A549 (cell line): ENCODE measurements around the gene CCDC116.

ENCODE experiments used
- CEBPB ChIP-seq, 2 experiments: fragments of >200 bp in 1 of 2; sonication (Bioruptor Twin) in 1 of 2; formaldehyde crosslinking in 1 of 2; IDR thresholded peaks; 2 replicates each; pipeline ENCODE4 v1.6.1; 2012 to 2016
- EP300 ChIP-seq, 2 experiments: fragments of >200 bp; sonication (Bioruptor Twin); formaldehyde crosslinking; IDR thresholded peaks; 2 replicates in 1 of 2; 3 replicates in 1 of 2; pipeline ENCODE4 v1.6.1; 2016 to 2017
- PHF8 ChIP-seq: fragments of 200-600 bp; sonication (generic); IDR thresholded peaks from 2 replicates; pipeline ENCODE4 v1.6.1; 2016; ENCODE audit warnings: low read depth, mild to moderate bottlenecking, antibody characterized with exemption, moderate library complexity, borderline replicate concordance
- POLR2A ChIP-seq: IDR thresholded peaks from 2 replicates; pipeline ENCODE4 v1.6.1; 2012; ENCODE audit warnings: mild to moderate bottlenecking, low read length
- SMC3 ChIP-seq: fragments of >200 bp; sonication (Bioruptor Twin); formaldehyde crosslinking; IDR thresholded peaks from 3 replicates; pipeline ENCODE4 v1.6.1; 2018; ENCODE audit warnings: inconsistent platforms
- TF ChIP-seq, protein P1 (sequence below): fragments of 450-650 bp; IDR thresholded peaks from 2 replicates; pipeline ENCODE4 v1.6.1; 2014; ENCODE audit warnings: antibody characterized with exemption
- TF ChIP-seq, protein P2 (sequence below): fragments of >200 bp; sonication (Bioruptor Twin); formaldehyde crosslinking; IDR thresholded peaks from 3 replicates; pipeline ENCODE4 v1.5.1; 2016
- TF ChIP-seq, protein P3 (sequence below): fragments of 200-600 bp; sonication (generic); IDR thresholded peaks from 2 replicates; pipeline ENCODE4 v1.6.1; 2016; ENCODE audit warnings: antibody characterized with exemption, mild to moderate bottlenecking, moderate library complexity

DNA sequence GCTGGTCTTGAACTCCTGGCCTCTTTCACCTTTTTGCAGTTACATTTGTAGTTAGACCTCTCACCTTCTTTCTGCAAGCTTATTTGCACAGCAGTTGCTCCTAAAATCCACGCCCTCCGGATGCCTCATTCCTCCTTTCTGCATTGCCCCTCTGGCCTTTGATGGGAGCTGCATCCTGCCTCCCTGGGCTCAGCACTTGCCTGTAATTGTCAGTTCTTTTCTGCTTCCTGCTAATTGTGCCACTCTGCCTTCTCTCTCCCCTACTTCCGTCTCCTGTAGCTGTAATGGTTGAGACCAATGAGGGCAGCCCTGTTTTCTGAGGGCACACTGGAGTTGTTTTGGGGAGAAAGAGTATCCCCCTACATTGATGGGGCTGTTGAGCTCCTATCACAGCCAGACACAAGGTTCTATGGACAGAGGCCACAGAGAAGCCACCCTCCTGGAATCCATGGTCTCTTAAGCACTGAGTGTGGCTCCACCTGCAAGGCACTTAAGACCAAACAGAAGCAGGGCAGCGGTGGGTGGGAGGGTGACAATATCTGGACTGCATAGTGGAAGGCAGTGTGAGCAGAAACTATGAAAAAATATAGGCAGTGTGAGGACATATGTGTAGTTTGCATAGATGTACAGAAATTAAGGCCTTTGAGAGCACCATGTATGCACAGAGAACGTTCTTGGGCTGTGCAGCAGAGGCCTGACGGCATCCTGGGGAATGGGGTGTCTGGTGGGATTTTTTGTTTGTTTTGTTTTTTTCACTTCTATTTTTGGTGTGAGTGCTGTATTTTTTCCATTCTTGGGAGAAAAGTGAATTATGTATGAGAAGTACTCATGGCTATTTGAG, 33.3 kb upstream of the CCDC116 start:
- TF ChIP-seq, protein P1, sequence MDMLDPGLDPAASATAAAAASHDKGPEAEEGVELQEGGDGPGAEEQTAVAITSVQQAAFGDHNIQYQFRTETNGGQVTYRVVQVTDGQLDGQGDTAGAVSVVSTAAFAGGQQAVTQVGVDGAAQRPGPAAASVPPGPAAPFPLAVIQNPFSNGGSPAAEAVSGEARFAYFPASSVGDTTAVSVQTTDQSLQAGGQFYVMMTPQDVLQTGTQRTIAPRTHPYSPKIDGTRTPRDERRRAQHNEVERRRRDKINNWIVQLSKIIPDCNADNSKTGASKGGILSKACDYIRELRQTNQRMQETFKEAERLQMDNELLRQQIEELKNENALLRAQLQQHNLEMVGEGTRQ = no peak
- TF ChIP-seq POLR2A (no peak), EP300 (IDR thresholded peaks at IDR 0.05) (no peak), PHF8 (no peak), CEBPB (IDR thresholded peaks at IDR 0.05) (no peak), SMC3 (no peak)
- TF ChIP-seq, protein P2, sequence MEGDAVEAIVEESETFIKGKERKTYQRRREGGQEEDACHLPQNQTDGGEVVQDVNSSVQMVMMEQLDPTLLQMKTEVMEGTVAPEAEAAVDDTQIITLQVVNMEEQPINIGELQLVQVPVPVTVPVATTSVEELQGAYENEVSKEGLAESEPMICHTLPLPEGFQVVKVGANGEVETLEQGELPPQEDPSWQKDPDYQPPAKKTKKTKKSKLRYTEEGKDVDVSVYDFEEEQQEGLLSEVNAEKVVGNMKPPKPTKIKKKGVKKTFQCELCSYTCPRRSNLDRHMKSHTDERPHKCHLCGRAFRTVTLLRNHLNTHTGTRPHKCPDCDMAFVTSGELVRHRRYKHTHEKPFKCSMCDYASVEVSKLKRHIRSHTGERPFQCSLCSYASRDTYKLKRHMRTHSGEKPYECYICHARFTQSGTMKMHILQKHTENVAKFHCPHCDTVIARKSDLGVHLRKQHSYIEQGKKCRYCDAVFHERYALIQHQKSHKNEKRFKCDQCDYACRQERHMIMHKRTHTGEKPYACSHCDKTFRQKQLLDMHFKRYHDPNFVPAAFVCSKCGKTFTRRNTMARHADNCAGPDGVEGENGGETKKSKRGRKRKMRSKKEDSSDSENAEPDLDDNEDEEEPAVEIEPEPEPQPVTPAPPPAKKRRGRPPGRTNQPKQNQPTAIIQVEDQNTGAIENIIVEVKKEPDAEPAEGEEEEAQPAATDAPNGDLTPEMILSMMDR = no peak
- TF ChIP-seq, protein P3, sequence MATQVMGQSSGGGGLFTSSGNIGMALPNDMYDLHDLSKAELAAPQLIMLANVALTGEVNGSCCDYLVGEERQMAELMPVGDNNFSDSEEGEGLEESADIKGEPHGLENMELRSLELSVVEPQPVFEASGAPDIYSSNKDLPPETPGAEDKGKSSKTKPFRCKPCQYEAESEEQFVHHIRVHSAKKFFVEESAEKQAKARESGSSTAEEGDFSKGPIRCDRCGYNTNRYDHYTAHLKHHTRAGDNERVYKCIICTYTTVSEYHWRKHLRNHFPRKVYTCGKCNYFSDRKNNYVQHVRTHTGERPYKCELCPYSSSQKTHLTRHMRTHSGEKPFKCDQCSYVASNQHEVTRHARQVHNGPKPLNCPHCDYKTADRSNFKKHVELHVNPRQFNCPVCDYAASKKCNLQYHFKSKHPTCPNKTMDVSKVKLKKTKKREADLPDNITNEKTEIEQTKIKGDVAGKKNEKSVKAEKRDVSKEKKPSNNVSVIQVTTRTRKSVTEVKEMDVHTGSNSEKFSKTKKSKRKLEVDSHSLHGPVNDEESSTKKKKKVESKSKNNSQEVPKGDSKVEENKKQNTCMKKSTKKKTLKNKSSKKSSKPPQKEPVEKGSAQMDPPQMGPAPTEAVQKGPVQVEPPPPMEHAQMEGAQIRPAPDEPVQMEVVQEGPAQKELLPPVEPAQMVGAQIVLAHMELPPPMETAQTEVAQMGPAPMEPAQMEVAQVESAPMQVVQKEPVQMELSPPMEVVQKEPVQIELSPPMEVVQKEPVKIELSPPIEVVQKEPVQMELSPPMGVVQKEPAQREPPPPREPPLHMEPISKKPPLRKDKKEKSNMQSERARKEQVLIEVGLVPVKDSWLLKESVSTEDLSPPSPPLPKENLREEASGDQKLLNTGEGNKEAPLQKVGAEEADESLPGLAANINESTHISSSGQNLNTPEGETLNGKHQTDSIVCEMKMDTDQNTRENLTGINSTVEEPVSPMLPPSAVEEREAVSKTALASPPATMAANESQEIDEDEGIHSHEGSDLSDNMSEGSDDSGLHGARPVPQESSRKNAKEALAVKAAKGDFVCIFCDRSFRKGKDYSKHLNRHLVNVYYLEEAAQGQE = no peak
